WTC11 (cell line): Measurements from ENCODE around the gene CNN2. TPM values are rescaled to one million over a fixed set of nuclear protein-coding genes. Genes with fewer than 3 reads are reported as not detected.

Experiments used
- ATAC-seq: fragments of 200-7000 bp; cut with Tn5 transposase; 2 replicates; pipeline ENCODE4 v1.10.0; 2021; ENCODE audit warnings: mild to moderate bottlenecking, moderate library complexity
- CTCF ChIA-PET: fragments of 300-600 bp; sonication (Branson Sonifier 250); formaldehyde crosslinking; loops from one replicate; lab custom pipeline; 2021; ENCODE audit warnings: antibody characterized with exemption; lab: Charles Lee
- POLR2A ChIA-PET: fragments of 350-600 bp; sonication (Branson Sonifier 250); formaldehyde crosslinking; loops from one replicate; lab custom pipeline; 2021; ENCODE audit warnings: antibody characterized with exemption; lab: Charles Lee
- DNase-seq: peaks from one replicate; pipeline ENCODE4 v3.0.0; 2021; ENCODE audit warnings: low spot score
- H3K27ac Mint-ChIP-seq: 2 replicates; pipeline ENCODE4 v1.8.0; 2021; ENCODE audit warnings: mixed read lengths
- H3K27me3 Mint-ChIP-seq: 2 replicates; pipeline ENCODE4 v1.8.0; 2021; ENCODE audit warnings: low read depth, mild to moderate bottlenecking, moderate library complexity, mixed read lengths
- H3K36me3 Mint-ChIP-seq: 2 replicates; pipeline ENCODE4 v1.8.0; 2021; ENCODE audit warnings: mixed read lengths
- H3K4me1 Mint-ChIP-seq: 2 replicates; pipeline ENCODE4 v1.8.0; 2022; ENCODE audit warnings: mixed read lengths
- H3K4me3 Mint-ChIP-seq: 2 replicates; pipeline ENCODE4 v1.8.0; 2021; ENCODE audit warnings: mild to moderate bottlenecking, moderate library complexity, mixed read lengths
- H3K9me3 Mint-ChIP-seq: 2 replicates; pipeline ENCODE4 v1.8.0; 2021; ENCODE audit warnings: mixed read lengths
- AFF4 ChIP-seq: sonication (generic); formaldehyde crosslinking; IDR thresholded peaks from 2 replicates; pipeline ENCODE4 v1.8.1; 2023; ENCODE audit warnings: mild to moderate bottlenecking, missing genetic modification reagents, borderline replicate concordance
- CREM ChIP-seq: sonication (generic); formaldehyde crosslinking; IDR thresholded peaks from 2 replicates; pipeline ENCODE4 v1.8.1; 2022; ENCODE audit warnings: mild to moderate bottlenecking, missing genetic modification reagents, moderate library complexity
- ELF4 ChIP-seq: sonication (generic); formaldehyde crosslinking; IDR thresholded peaks from 2 replicates; pipeline ENCODE4 v1.8.1; 2022; ENCODE audit warnings: low read depth, mild to moderate bottlenecking, moderate library complexity, missing genetic modification reagents
- ESRRA ChIP-seq: sonication (generic); formaldehyde crosslinking; IDR thresholded peaks from 2 replicates; pipeline ENCODE4 v1.8.1; 2022; ENCODE audit warnings: mild to moderate bottlenecking, missing genetic modification reagents, borderline replicate concordance
- GABPB1 ChIP-seq: sonication (generic); formaldehyde crosslinking; IDR thresholded peaks from 2 replicates; pipeline ENCODE4 v1.8.1; 2023; ENCODE audit warnings: mild to moderate bottlenecking, missing genetic modification reagents
- IRF2 ChIP-seq: sonication (generic); formaldehyde crosslinking; IDR thresholded peaks from 2 replicates; pipeline ENCODE4 v1.8.0; 2022; ENCODE audit warnings: low read depth, missing genetic modification reagents, borderline replicate concordance
- JAZF1 ChIP-seq: fragments of 250-450 bp; sonication (Bioruptor Pico); IDR thresholded peaks from 2 replicates; pipeline ENCODE4 v1.9.0; 2021; ENCODE audit warnings: moderate library complexity, mild to moderate bottlenecking, inconsistent platforms
- JUN ChIP-seq: sonication (generic); formaldehyde crosslinking; IDR thresholded peaks from 2 replicates; pipeline ENCODE4 v1.8.0; 2023; ENCODE audit warnings: mild to moderate bottlenecking, missing genetic modification reagents
- MLX ChIP-seq: sonication (generic); formaldehyde crosslinking; IDR thresholded peaks from 2 replicates; pipeline ENCODE4 v1.8.1; 2023; ENCODE audit warnings: mild to moderate bottlenecking, missing genetic modification reagents, moderate library complexity
- NFYB ChIP-seq: sonication (generic); formaldehyde crosslinking; conservative IDR thresholded peaks from 2 replicates; pipeline ENCODE4 v1.8.0; 2022; ENCODE audit warnings: low read depth, missing genetic modification reagents
- NR1H2 ChIP-seq: sonication (generic); formaldehyde crosslinking; IDR thresholded peaks from 2 replicates; pipeline ENCODE4 v1.9.0; 2021; ENCODE audit warnings: mild to moderate bottlenecking, moderate library complexity, missing genetic modification reagents
- NR3C1 ChIP-seq: sonication (generic); formaldehyde crosslinking; conservative IDR thresholded peaks from 2 replicates; pipeline ENCODE4 v1.8.1; 2023; ENCODE audit warnings: low read depth, mild to moderate bottlenecking, missing genetic modification reagents
- PRDM15 ChIP-seq: sonication (generic); formaldehyde crosslinking; IDR thresholded peaks from 2 replicates; pipeline ENCODE4 v1.8.0; 2022; ENCODE audit warnings: missing genetic modification reagents
- SMAD4 ChIP-seq: sonication (generic); formaldehyde crosslinking; IDR thresholded peaks from 2 replicates; pipeline ENCODE4 v1.8.0; 2022; ENCODE audit warnings: mild to moderate bottlenecking, missing genetic modification reagents
- TEAD1 ChIP-seq: sonication (generic); formaldehyde crosslinking; IDR thresholded peaks from 2 replicates; pipeline ENCODE4 v1.8.0; 2022; ENCODE audit warnings: mild to moderate bottlenecking, missing genetic modification reagents
- USF1 ChIP-seq: sonication (generic); formaldehyde crosslinking; IDR thresholded peaks from 2 replicates; pipeline ENCODE4 v1.8.0; 2022; ENCODE audit warnings: mild to moderate bottlenecking, missing genetic modification reagents
- USF2 ChIP-seq: sonication (generic); formaldehyde crosslinking; IDR thresholded peaks from 2 replicates; pipeline ENCODE4 v1.8.1; 2023; ENCODE audit warnings: mild to moderate bottlenecking, missing genetic modification reagents, moderate library complexity
- ZBTB43 ChIP-seq: sonication (generic); formaldehyde crosslinking; IDR thresholded peaks from 2 replicates; pipeline ENCODE4 v1.8.1; 2023; ENCODE audit warnings: mild to moderate bottlenecking, missing genetic modification reagents
- ZNF425 ChIP-seq: fragments of 250-450 bp; sonication (Bioruptor Pico); conservative IDR thresholded peaks from 2 replicates; pipeline ENCODE4 v1.9.0; 2021; ENCODE audit warnings: mild to moderate bottlenecking
- total RNA-seq: library from RNA; stranded (reverse); gene quantifications from 3 replicates; pipeline ENCODE4 v1.2.3, GENCODE V29; 2021

CNN2 gene
- total RNA-seq, 1 experiment from 2014 or later: 390 TPM

GRCh38 chr19:1016647-1017114 is 9.7 kb upstream of the CNN2 start:
- CTCF ChIA-PET: interaction anchor here (1.1 to 1.8 kb wide), 4 partner anchors 10 to 65 kb away, joined by 3 to 5 read pairs (median 4); partner anchors contain the start of gene CNN2
- Mint-ChIP-seq H3K4me3 (no peak overlapping the region), H3K4me1 (peaks cover 28% of the 10 kb centered on the region), H3K9me3 (no peaks in the 10 kb centered on the region), H3K27ac (peak overlapping the region; percentile 92), H3K27me3 (no peaks in the 10 kb centered on the region), H3K36me3 (no peaks in the 10 kb centered on the region; the same call in 1 of the 2 replicates)
- ATAC-seq (no peak), DNase-seq (no peak)
- POLR2A ChIA-PET: interaction anchor here (0.5 to 1.5 kb wide), 6 partner anchors 10 to 87 kb away, joined by 3 to 9 read pairs (median 3); partner anchors contain the start of gene CNN2
- TF ChIP-seq NFYB (CRISPR knock-in tag) (no peak), USF2 (CRISPR knock-in tag) (peak; percentile 79), USF1 (CRISPR knock-in tag) (peak; percentile 66; the same call in 1 of the 2 replicates), TEAD1 (CRISPR knock-in tag) (no peak), NR3C1 (CRISPR knock-in tag) (no peak), PRDM15 (CRISPR knock-in tag) (no peak)

- DNase-seq (no peak), ATAC-seq (no peak)
- no peaks in the 10 kb centered on the region for H3K9me3 Mint-ChIP-seq
- H3K27me3 Mint-ChIP-seq: no peaks in the 10 kb centered on the region
- peaks cover 28% of the 10 kb centered on the region for H3K4me1 Mint-ChIP-seq
- H3K36me3 Mint-ChIP-seq: no peaks in the 10 kb centered on the region; the same call in 1 of the 2 replicates
- H3K27ac Mint-ChIP-seq: peak overlapping the region; percentile 92
- no peak overlapping the region; the same call in 1 of the 2 replicates for H3K4me3 Mint-ChIP-seq
- CTCF ChIA-PET: interaction anchor here (1.1 to 1.8 kb wide), 3 partner anchors 9 to 64 kb away, joined by 3 to 5 read pairs (median 4); partner anchors contain the start of gene CNN2
- POLR2A ChIA-PET: interaction anchor here (0.5 to 1.5 kb wide), 4 partner anchors 9 to 87 kb away, joined by 3 read pairs; partner anchors contain the start of gene CNN2
- TF ChIP-seq JAZF1 (CRISPR knock-in tag) (no peak), JUN (CRISPR knock-in tag) (no peak), NR1H2 (no peak), SMAD4 (CRISPR knock-in tag) (no peak), CREM (CRISPR knock-in tag) (no peak), IRF2 (no peak), ESRRA (CRISPR knock-in tag) (no peak), ZNF425 (no peak), GABPB1 (CRISPR knock-in tag) (no peak), ZBTB43 (no peak), ELF4 (CRISPR knock-in tag) (no peak), MLX (CRISPR knock-in tag) (no peak), AFF4 (CRISPR knock-in tag) (no peak)
These were observed 9.1 kb upstream of the CNN2 start for GRCh38 chr19:1017115-1017905.
